T-helper 22 cell (primary cell): ENCODE measurements around the gene ATP6V0D1.

Experiments
- DNase-seq: peaks from one replicate; pipeline ENCODE4 v3.0.0-alpha.2; 2020; ENCODE audit warnings: low read depth

ATP6V0D1 gene

GRCh38 chr16:67393111-67393787, 87.7 kb downstream of the ATP6V0D1 start, which contains the start of gene TPPP3:
TPPP3 (minus strand) TSS chr16:67393498; CDS start chr16:67391111, 2,387 bp downstream.
- no peak for DNase-seq

GRCh38 chr16:67392301-67393059, 88.5 kb downstream of the ATP6V0D1 start:
- DNase-seq = no peak

GRCh38 chr16:67391424-67392300, 89.3 kb downstream of the ATP6V0D1 start:
- DNase-seq = no peak

GRCh38 chr16:67390816-67391423, 90.0 kb downstream of the ATP6V0D1 start:
- no peak for DNase-seq

- DNase-seq = no peak
These were observed 90.8 kb downstream of the ATP6V0D1 start for GRCh38 chr16:67389911-67390815.

GRCh38 chr16:67388591-67388990, 92.4 kb downstream of the ATP6V0D1 start:
- DNase-seq = no peak

GRCh38 chr16:67388191-67388590, 92.8 kb downstream of the ATP6V0D1 start:
- no peak for DNase-seq
